Measurements from ENCODE around the gene CCDC85C. TPM values are rescaled to one million over a fixed set of nuclear protein-coding genes. Genes with fewer than 3 reads are reported as not detected.

Gene CCDC85C
- total RNA-seq, 1 donor: 11.2 TPM

DNA sequence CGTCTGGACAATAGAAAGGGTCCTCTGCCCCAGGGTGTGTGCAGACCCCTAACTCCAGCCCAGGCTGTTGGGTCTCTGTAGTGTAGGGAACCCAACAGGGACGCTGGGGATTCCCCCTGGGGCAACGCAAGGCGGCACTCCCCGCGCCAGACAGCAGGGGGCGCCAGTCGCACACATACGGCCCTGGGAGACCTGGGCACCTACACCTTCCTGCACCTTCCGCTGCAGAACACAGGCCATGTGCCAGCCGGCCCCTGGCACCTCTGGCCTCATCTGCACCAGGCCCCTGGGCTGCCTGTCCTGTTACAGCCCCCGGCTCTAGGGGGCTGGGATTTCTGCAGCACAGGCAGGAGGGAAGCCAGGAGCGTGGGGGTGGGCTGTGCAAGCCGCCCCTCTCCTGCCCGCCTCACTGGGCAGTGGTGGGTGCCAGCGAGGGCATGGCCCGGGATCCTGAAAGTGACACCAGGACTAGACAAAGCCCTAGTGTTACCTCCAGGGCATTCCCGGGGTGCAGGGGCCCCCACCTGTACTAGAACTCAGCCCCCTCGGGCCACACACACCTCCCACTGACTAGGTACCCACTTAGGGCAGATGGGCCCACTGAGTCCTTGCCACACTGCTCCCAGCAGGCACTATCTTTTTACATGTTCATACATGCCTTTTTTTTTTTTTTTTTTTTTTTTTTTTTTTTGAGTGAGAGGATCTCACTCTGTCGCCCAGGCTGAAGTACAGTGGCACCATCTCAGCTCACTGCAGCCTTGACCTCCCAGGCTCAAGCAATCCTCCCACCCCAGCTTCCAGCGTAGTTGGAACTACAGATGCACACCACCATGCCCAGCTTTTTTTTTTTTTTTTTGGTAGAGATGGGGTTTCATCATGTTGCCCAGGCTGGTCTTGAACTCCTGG lies 85.3 kb downstream of the CCDC85C start:
- H3K4me3 ChIP-seq (ENCODE audit: low read depth, low read length): no peak overlapping the region
- peak; percentile 48 for DNase-seq (ENCODE audit: low read depth)
- TF ChIP-seq, protein P1, sequence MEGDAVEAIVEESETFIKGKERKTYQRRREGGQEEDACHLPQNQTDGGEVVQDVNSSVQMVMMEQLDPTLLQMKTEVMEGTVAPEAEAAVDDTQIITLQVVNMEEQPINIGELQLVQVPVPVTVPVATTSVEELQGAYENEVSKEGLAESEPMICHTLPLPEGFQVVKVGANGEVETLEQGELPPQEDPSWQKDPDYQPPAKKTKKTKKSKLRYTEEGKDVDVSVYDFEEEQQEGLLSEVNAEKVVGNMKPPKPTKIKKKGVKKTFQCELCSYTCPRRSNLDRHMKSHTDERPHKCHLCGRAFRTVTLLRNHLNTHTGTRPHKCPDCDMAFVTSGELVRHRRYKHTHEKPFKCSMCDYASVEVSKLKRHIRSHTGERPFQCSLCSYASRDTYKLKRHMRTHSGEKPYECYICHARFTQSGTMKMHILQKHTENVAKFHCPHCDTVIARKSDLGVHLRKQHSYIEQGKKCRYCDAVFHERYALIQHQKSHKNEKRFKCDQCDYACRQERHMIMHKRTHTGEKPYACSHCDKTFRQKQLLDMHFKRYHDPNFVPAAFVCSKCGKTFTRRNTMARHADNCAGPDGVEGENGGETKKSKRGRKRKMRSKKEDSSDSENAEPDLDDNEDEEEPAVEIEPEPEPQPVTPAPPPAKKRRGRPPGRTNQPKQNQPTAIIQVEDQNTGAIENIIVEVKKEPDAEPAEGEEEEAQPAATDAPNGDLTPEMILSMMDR (IDR thresholded peaks at IDR 0.05; ENCODE audit: insufficient read depth, low read depth, low read length): peak; percentile 91

DNA sequence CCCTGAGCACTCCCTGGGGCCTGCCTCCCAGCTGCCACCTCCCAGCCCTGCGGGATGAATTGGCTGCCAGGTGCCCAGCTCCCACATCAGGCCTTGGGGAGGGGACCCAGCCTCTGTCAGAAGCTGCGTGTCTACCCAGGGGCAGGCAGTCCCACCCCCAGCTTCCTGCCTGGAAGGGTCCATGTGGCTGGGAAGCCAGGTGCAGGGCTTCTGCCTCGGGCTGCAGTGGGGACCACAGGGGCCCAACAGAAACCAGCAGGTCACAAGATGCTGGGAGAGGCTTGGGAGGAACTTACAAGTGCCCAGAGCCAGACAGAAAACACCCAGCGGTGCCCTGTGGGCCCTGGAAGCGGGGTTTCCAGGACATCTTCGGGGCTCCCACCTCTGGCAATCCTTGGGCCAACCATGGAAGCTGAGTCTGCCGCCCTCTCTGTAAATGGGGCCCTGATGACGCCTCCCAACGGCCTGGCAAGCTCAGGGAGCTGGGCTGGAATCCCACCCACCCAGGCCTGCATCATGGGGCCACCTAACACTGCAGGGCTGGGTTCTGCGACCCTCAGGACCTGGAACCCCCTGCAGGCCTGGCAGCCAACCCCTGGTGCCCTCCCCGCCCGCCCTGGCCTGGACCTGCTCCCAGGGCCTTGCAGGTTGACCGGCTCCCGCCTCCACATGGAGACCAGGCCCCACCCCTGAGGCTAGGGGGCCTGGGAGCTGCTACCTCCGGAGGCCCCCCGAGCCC lies 86.2 kb downstream of the CCDC85C start:
- TF ChIP-seq, protein P1 (IDR thresholded peaks at IDR 0.05; ENCODE audit: insufficient read depth, low read depth, low read length): no peak
- DNase-seq (ENCODE audit: low read depth): no peak
- H3K4me3 ChIP-seq (ENCODE audit: low read depth, low read length): no peak overlapping the region

DNA sequence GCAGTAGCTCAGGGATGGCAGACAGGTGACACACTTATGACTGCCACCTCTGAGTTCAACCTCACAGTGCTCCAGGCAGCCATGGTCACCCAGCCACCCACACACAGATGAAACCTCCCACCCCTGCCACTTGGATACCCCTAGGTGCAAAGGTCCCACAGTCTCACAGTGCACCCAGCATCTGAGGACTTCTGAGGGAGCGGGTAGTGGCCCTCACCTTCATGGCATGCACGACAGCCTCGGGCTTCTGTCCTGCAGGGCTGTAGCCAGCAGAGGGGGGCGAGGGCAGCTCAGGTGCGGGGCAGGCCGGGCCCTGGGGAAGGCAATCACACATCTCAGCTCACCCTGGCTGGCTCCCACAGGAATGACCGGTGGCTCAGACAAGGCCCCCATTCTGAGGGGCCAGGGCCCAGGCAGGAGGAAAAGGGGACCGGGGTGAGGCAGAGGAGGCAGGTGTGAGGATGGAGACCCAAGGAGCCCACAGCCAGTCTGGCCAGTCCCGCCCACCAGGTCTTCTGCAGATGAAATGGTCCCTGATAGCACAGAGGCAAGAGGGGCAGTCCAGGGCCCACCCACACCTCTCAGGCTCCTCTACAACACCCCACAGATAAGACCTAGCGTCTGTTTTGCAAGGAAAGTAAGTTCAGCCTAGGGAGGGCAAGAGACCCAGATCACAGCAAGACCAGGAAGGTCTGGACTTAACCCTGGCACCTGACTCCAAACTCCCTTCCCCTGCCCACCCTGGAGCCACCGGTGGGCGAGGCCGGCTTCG lies 87.0 kb downstream of the CCDC85C start:
- TF ChIP-seq, protein P1 (IDR thresholded peaks at IDR 0.05; ENCODE audit: insufficient read depth, low read depth, low read length): no peak
- no peak overlapping the region for H3K4me3 ChIP-seq (ENCODE audit: low read depth, low read length)
- no peak for DNase-seq (ENCODE audit: low read depth)

DNA sequence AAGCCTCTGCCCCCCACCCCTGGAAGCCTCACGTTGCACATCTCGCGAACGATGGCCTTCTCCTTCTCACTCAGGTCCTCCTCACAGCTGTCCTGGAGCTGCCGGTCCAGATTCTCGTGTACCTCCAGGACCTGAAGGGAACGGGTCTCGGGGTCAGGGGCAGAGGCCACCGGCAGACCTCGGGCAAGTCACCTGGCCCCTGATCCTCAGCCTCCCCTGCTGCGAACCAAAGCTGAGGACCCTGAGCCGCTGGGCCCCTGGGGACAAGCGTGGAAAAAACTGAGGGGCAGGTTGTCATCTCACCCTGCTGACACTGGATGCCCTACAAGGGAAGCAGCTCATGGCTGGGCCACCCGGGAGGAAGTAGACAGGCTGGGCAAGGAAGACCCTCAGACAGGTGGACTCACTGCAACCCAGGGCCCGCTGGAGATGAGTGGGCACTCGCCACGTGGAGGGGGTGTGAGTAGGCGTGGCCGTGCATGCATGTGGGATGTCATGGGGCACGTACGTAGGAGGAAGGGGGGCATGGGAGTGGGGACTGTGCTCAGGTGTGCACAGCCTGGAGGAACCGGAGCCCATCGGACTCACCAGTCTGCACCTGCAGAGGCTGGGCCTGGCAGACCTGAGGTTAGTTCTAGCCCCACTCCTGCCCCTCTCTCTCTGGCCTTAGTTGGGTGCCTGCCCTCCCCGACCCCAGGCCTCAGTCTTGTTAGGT lies 87.7 kb downstream of the CCDC85C start:
- H3K4me3 ChIP-seq (ENCODE audit: low read depth, low read length): no peak overlapping the region
- TF ChIP-seq, protein P1 (IDR thresholded peaks at IDR 0.05; ENCODE audit: insufficient read depth, low read depth, low read length): no peak
- DNase-seq (ENCODE audit: low read depth): no peak

DNA sequence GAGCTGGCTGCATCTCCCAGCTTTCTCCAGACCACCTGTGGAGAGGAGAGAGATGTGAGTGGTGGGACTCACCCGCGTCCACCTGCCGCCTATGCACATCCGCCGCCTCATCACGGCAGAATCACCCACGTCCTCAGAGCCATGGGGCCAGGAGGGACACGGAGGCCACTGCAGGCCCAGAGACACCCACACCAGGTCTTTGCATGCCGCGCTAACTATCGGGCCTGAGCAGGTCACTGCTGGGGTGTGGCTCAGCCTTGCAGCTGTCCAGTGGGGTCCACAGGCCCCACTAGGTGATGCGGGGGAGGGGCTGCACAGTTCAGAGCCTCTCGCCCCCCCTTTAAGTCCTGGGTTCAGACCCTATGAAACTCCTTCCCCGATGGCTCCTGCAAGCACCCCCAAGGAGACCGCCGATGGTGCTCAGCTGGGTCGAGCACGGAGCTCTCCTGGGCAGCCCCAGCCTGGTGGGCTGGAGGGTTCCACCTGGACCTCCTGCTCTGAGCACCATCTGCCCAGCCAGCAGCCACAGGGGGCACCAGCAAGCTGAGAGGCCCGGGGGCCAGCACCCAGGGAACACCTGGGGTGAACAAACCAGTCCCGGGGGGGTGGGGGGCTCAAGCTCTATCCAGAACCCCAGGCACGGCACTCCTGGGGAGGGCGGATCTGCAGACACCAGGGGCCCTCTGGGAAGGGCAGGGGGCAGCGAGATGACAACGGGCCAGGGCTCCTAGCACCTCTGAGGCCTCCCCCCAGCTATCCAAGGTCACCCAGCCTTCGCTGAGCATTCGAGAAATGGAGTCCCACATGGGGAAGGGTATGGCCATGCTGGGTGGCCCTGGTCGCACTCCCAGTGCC lies 88.5 kb downstream of the CCDC85C start:
- TF ChIP-seq, protein P1 (IDR thresholded peaks at IDR 0.05; ENCODE audit: insufficient read depth, low read depth, low read length): no peak
- no peak for DNase-seq (ENCODE audit: low read depth)
- no peak overlapping the region for H3K4me3 ChIP-seq (ENCODE audit: low read depth, low read length)
